ENCODE data around the gene RAB27A.

Gene RAB27A

DNA sequence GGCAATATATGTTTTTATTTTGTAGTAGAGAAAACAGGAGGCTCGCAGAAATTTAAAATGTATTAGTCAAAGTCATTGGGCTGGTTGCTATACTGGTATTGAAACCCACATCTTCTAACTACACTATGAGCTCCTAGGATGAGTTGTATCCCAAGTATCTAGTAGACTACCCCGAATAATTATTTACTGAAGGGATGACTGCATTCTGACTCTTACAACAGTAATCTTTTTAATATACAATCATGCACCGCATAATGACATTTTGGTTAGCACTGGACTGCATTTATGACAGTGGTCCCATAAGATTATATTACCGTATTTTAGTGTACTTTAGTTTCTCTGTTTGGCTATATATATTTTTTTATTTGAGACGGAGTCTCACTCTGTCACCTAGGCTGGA lies 44.8 kb upstream of the RAB27A start:
- Histone ChIP-seq H3K27me3 (ENCODE audit: insufficient read depth, low read length, poor library complexity) (no peaks in the 10 kb centered on the region), H3K4me3 (ENCODE audit: low read depth in 1 of 2, low read length in 2 of 2) (no peak overlapping the region), H3K27ac (ENCODE audit: low read length) (no peak overlapping the region), H4K20me1 (ENCODE audit: insufficient read depth, low read length) (no peaks in the 10 kb centered on the region), H2AFZ (ENCODE audit: low read depth, low read length) (no peak overlapping the region), H3K4me1 (ENCODE audit: insufficient read depth, low read length) (no peaks in the 10 kb centered on the region), H3K4me2 (ENCODE audit: insufficient read depth, low read length) (no peak overlapping the region), H3K36me3 (ENCODE audit: insufficient read depth, low read length) (peaks cover 51% of the 10 kb centered on the region), H3K79me2 (ENCODE audit: insufficient read depth, low read length) (no peaks in the 10 kb centered on the region), H3K9me3 (ENCODE audit: insufficient read depth, low read length, severe bottlenecking) (no peaks in the 10 kb centered on the region), H3K9ac (ENCODE audit: low read depth, low read length) (no peak overlapping the region)
- ATAC-seq (ENCODE audit: insufficient read depth, low read depth) = no peak
- no peak for TF ChIP-seq EZH2 (IDR thresholded peaks at IDR 0.05; ENCODE audit: borderline replicate concordance, low read depth, low read length, severe bottlenecking)
- TF ChIP-seq, protein P1, sequence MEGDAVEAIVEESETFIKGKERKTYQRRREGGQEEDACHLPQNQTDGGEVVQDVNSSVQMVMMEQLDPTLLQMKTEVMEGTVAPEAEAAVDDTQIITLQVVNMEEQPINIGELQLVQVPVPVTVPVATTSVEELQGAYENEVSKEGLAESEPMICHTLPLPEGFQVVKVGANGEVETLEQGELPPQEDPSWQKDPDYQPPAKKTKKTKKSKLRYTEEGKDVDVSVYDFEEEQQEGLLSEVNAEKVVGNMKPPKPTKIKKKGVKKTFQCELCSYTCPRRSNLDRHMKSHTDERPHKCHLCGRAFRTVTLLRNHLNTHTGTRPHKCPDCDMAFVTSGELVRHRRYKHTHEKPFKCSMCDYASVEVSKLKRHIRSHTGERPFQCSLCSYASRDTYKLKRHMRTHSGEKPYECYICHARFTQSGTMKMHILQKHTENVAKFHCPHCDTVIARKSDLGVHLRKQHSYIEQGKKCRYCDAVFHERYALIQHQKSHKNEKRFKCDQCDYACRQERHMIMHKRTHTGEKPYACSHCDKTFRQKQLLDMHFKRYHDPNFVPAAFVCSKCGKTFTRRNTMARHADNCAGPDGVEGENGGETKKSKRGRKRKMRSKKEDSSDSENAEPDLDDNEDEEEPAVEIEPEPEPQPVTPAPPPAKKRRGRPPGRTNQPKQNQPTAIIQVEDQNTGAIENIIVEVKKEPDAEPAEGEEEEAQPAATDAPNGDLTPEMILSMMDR (IDR thresholded peaks at IDR 0.05; ENCODE audit: borderline replicate concordance, extremely low read depth, low read length, poor library complexity, severe bottlenecking) = no peak
- DNase-seq = no peak

DNA sequence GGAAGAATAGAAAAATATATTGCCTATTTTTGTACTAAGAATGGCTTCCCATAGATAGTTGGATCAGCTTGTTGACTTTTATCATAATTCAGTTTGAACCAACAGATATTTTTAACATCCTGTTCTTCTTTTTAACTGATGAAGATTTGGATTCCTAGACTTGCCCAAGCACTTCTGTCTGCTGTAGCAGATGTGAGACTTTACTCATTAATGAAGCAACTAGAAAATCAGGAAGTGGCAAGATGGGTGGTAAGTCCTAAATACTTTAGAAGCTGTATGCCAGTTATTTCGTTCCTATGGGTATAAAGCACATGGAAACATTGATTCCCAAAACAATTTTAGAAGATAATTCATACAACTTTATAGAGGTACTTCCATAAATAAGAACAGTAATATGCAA lies 37.8 kb upstream of the RAB27A start:
- H2AFZ ChIP-seq (ENCODE audit: low read depth, low read length) = no peak overlapping the region
- no peaks in the 10 kb centered on the region for H3K27me3 ChIP-seq (ENCODE audit: insufficient read depth, low read length, poor library complexity)
- TF ChIP-seq, protein P1 (IDR thresholded peaks at IDR 0.05; ENCODE audit: borderline replicate concordance, extremely low read depth, low read length, poor library complexity, severe bottlenecking) = no peak
- no peak for TF ChIP-seq EZH2 (IDR thresholded peaks at IDR 0.05; ENCODE audit: borderline replicate concordance, low read depth, low read length, severe bottlenecking)
- no peaks in the 10 kb centered on the region for H3K9me3 ChIP-seq (ENCODE audit: insufficient read depth, low read length, severe bottlenecking)
- H3K4me2 ChIP-seq (ENCODE audit: insufficient read depth, low read length) = no peak overlapping the region
- H3K4me1 ChIP-seq (ENCODE audit: insufficient read depth, low read length) = no peaks in the 10 kb centered on the region
- no peaks in the 10 kb centered on the region for H4K20me1 ChIP-seq (ENCODE audit: insufficient read depth, low read length)
- ATAC-seq (ENCODE audit: insufficient read depth, low read depth) (no peak), DNase-seq (no peak)
- peaks cover 25% of the 10 kb centered on the region for H3K36me3 ChIP-seq (ENCODE audit: insufficient read depth, low read length)
- H3K79me2 ChIP-seq (ENCODE audit: insufficient read depth, low read length) = peaks cover 6% of the 10 kb centered on the region; the same call in 1 of the 2 replicates
- no peak overlapping the region for H3K9ac ChIP-seq (ENCODE audit: low read depth, low read length)
- H3K4me3 ChIP-seq (ENCODE audit: low read depth in 1 of 2, low read length in 2 of 2) = no peak overlapping the region
- H3K27ac ChIP-seq (ENCODE audit: low read length) = no peak overlapping the region

DNA sequence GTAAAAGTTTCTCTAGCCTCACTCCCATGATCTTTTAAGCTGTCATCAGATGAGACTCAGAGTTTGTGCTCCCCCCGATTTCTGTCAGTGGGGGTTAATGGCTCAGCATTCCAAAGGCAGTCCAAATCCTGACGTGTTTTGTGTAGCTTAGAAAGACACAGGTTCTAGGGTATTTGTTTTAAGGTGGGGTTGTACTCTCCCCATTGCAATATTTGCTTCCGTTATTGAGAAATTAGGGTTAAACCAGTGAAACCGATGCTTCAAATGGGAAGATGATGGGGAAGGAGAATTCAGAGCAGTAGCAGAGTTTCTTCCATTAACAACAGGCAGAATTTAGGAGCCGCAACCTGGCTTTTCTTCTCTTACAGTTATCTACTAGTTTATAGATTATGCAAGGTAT lies 32.9 kb upstream of the RAB27A start:
- ATAC-seq (ENCODE audit: insufficient read depth, low read depth) = no peak
- Histone ChIP-seq H3K4me1 (ENCODE audit: insufficient read depth, low read length) (peaks cover 33% of the 10 kb centered on the region), H3K36me3 (ENCODE audit: insufficient read depth, low read length) (peaks cover 5% of the 10 kb centered on the region; the same call in 1 of the 2 replicates), H3K79me2 (ENCODE audit: insufficient read depth, low read length) (peaks cover 42% of the 10 kb centered on the region), H3K4me3 (ENCODE audit: low read depth in 1 of 2, low read length in 2 of 2) (no peak overlapping the region), H2AFZ (ENCODE audit: low read depth, low read length) (no peak overlapping the region), H3K9me3 (ENCODE audit: insufficient read depth, low read length, severe bottlenecking) (no peaks in the 10 kb centered on the region), H3K4me2 (ENCODE audit: insufficient read depth, low read length) (no peak overlapping the region), H3K27ac (ENCODE audit: low read length) (no peak overlapping the region), H3K9ac (ENCODE audit: low read depth, low read length) (no peak overlapping the region), H4K20me1 (ENCODE audit: insufficient read depth, low read length) (no peaks in the 10 kb centered on the region), H3K27me3 (ENCODE audit: insufficient read depth, low read length, poor library complexity) (no peaks in the 10 kb centered on the region)
- DNase-seq = no peak
- no peak for TF ChIP-seq EZH2 (IDR thresholded peaks at IDR 0.05; ENCODE audit: borderline replicate concordance, low read depth, low read length, severe bottlenecking)
- TF ChIP-seq, protein P1 (IDR thresholded peaks at IDR 0.05; ENCODE audit: borderline replicate concordance, extremely low read depth, low read length, poor library complexity, severe bottlenecking) = no peak

DNA sequence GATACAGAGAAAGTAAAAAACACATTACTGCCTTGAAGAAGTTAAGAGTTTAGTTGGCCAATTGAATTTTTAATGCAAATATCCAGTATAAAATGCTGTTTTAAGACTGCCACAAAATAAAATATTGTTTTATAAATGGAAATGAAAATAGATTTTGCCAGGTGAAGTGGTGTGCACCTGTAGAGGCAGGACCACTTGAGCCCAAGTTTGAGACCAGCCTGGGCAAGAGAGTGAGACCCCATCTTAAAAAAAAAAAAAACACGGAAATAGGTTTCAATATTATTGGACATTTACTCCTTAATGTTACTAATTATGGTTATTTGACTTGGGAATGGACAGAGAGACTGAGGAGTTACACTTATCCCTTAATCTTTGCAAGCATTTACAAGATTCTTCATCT lies 31.4 kb upstream of the RAB27A start:
- H3K36me3 ChIP-seq (ENCODE audit: insufficient read depth, low read length) = peaks cover 4% of the 10 kb centered on the region; the same call in 1 of the 2 replicates
- H3K79me2 ChIP-seq (ENCODE audit: insufficient read depth, low read length) = peaks cover 54% of the 10 kb centered on the region
- no peaks in the 10 kb centered on the region for H4K20me1 ChIP-seq (ENCODE audit: insufficient read depth, low read length)
- TF ChIP-seq EZH2 (IDR thresholded peaks at IDR 0.05; ENCODE audit: borderline replicate concordance, low read depth, low read length, severe bottlenecking) = no peak
- TF ChIP-seq, protein P1 (IDR thresholded peaks at IDR 0.05; ENCODE audit: borderline replicate concordance, extremely low read depth, low read length, poor library complexity, severe bottlenecking) = no peak
- H3K4me2 ChIP-seq (ENCODE audit: insufficient read depth, low read length) = peak overlapping the region; percentile 67
- H3K4me1 ChIP-seq (ENCODE audit: insufficient read depth, low read length) = peaks cover 41% of the 10 kb centered on the region
- H3K27ac ChIP-seq (ENCODE audit: low read length) = no peak overlapping the region
- no peaks in the 10 kb centered on the region for H3K9me3 ChIP-seq (ENCODE audit: insufficient read depth, low read length, severe bottlenecking)
- ATAC-seq (ENCODE audit: insufficient read depth, low read depth) = no peak
- H2AFZ ChIP-seq (ENCODE audit: low read depth, low read length) = no peak overlapping the region
- no peaks in the 10 kb centered on the region for H3K27me3 ChIP-seq (ENCODE audit: insufficient read depth, low read length, poor library complexity)
- DNase-seq = no peak
- H3K4me3 ChIP-seq (ENCODE audit: low read depth in 1 of 2, low read length in 2 of 2) = no peak overlapping the region
- no peak overlapping the region for H3K9ac ChIP-seq (ENCODE audit: low read depth, low read length)
